ENCODE data around the gene COL23A1.

The COL23A1 gene

DNA sequence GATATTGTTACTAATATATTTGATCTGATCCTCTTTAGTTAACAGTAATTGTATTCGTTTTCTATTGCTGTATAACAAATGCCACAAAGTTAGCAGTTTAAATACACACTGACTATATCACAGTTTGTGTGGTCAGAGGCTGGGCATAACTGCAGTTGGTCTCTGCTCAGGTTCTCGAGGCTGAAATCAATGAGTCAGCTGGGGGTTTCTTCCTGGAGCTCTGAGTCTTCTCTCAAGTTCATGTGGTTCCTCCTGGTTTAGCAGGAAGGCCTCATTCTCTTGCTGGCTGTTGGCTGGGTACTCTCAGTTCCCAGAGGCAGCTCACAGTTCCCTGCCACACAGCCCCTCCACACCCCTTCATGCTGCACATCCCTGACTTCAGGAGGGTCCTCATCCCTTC lies 20.7 kb downstream of the COL23A1 start:
- Histone ChIP-seq H3K9me3 (no peaks in the 10 kb centered on the region), H3K36me3 (no peaks in the 10 kb centered on the region), H3K27me3 (no peaks in the 10 kb centered on the region), H3K4me3 (ENCODE audit: low read depth in 1 of 2, low read length in 1 of 2) (no peak overlapping the region), H3K27ac (no peak overlapping the region), H3K4me1 (ENCODE audit: control insufficient read depth in 1 of 2, insufficient read depth in 1 of 2, low read depth in 1 of 2, low read length in 1 of 2) (no peaks in the 10 kb centered on the region)
- TF ChIP-seq, protein P1, sequence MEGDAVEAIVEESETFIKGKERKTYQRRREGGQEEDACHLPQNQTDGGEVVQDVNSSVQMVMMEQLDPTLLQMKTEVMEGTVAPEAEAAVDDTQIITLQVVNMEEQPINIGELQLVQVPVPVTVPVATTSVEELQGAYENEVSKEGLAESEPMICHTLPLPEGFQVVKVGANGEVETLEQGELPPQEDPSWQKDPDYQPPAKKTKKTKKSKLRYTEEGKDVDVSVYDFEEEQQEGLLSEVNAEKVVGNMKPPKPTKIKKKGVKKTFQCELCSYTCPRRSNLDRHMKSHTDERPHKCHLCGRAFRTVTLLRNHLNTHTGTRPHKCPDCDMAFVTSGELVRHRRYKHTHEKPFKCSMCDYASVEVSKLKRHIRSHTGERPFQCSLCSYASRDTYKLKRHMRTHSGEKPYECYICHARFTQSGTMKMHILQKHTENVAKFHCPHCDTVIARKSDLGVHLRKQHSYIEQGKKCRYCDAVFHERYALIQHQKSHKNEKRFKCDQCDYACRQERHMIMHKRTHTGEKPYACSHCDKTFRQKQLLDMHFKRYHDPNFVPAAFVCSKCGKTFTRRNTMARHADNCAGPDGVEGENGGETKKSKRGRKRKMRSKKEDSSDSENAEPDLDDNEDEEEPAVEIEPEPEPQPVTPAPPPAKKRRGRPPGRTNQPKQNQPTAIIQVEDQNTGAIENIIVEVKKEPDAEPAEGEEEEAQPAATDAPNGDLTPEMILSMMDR (IDR thresholded peaks at IDR 0.05): no peak

DNA sequence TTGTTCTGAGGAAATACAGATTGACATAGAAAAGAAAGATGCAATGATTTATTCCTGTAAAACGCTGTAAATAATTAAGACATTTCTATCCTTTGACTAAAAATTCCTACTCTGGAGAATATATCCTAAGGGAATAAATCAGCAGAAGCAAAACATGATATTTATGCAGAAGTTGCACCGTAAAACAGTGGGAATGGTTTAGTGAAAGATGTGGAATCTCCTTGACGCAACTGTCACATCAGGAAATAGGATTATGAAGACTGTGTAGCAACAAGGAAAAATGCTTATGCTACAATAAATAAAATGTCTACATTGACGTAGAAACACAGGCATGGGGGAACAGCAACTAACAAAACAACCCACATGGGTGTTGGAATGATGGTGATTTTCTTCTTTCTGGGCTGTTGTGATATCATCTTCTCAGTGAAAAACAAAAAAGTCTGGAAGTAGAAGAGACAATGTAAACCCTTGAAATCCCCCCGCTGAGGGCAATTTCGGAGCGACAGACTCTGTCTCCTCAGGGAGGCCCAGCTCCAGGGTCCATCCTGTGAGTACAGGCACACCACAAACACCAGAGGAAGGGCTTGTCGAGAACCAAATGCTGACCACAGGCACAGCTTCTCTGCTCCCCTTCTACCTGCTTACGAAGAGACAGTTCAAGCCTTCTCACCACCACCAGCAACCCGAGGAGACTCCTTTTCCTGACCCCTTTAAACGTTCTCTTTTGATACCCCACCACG lies 25.2 kb downstream of the COL23A1 start:
- Histone ChIP-seq H3K36me3 (no peaks in the 10 kb centered on the region), H3K4me3 (ENCODE audit: low read depth in 1 of 2, low read length in 1 of 2) (no peak overlapping the region), H3K4me1 (ENCODE audit: control insufficient read depth in 1 of 2, insufficient read depth in 1 of 2, low read depth in 1 of 2, low read length in 1 of 2) (peaks cover 0 to under 1% of the 10 kb centered on the region in 2 experiments), H3K27ac (no peak overlapping the region), H3K9me3 (no peaks in the 10 kb centered on the region), H3K27me3 (no peaks in the 10 kb centered on the region)
- TF ChIP-seq, protein P1 (IDR thresholded peaks at IDR 0.05): no peak

DNA sequence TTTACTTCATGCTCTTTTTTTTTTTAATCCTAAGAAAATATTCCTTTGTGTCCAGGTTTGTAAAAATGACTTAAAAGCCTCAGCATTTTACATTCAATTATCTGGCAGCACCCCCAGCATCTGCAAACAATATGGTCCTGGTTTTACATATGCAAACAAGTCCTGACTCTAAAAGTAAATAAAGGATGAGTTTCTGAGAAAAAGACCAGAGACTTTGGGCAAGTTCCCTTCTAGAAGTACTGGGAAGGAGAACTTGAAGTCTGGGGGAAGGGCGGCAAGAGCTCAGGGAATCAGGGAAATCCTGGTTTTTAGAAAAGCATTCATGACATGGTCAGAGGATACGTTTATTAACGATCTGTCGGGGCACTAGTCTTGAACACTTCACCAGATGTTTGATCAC lies 25.8 kb downstream of the COL23A1 start:
- Histone ChIP-seq H3K27ac (no peak overlapping the region), H3K9me3 (no peaks in the 10 kb centered on the region), H3K4me1 (ENCODE audit: control insufficient read depth in 1 of 2, insufficient read depth in 1 of 2, low read depth in 1 of 2, low read length in 1 of 2) (peaks cover 0 to 3% of the 10 kb centered on the region in 2 experiments), H3K36me3 (no peaks in the 10 kb centered on the region), H3K4me3 (ENCODE audit: low read depth in 1 of 2, low read length in 1 of 2) (no peak overlapping the region), H3K27me3 (no peaks in the 10 kb centered on the region)
- TF ChIP-seq, protein P1 (IDR thresholded peaks at IDR 0.05): no peak

DNA sequence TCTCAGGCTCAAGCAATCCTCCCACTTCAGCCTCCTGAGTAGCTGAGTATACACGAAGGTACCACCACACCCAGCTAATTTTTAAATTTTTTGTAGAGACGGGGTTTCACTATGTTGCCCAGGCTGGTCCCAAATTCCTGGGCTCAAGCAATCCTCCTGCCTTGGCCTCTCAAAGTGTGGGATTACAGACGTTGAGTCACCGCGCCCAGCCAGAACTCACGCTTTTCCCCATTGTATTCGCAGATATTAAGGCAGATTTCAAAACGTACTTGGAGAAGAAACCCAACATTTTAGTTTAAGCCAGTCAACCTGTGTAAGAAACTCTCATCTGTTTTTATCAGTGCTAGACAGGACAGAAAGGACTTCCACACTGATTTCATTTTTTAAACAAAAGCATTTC lies 26.6 kb downstream of the COL23A1 start:
- no peaks in the 10 kb centered on the region for H3K9me3 ChIP-seq
- peaks cover 0 to 3% of the 10 kb centered on the region in 2 experiments for H3K4me1 ChIP-seq (ENCODE audit: control insufficient read depth in 1 of 2, insufficient read depth in 1 of 2, low read depth in 1 of 2, low read length in 1 of 2)
- no peak overlapping the region for H3K27ac ChIP-seq
- H3K36me3 ChIP-seq: no peaks in the 10 kb centered on the region
- no peaks in the 10 kb centered on the region for H3K27me3 ChIP-seq
- TF ChIP-seq, protein P1 (IDR thresholded peaks at IDR 0.05): no peak
- no peak overlapping the region for H3K4me3 ChIP-seq (ENCODE audit: low read depth in 1 of 2, low read length in 1 of 2)

DNA sequence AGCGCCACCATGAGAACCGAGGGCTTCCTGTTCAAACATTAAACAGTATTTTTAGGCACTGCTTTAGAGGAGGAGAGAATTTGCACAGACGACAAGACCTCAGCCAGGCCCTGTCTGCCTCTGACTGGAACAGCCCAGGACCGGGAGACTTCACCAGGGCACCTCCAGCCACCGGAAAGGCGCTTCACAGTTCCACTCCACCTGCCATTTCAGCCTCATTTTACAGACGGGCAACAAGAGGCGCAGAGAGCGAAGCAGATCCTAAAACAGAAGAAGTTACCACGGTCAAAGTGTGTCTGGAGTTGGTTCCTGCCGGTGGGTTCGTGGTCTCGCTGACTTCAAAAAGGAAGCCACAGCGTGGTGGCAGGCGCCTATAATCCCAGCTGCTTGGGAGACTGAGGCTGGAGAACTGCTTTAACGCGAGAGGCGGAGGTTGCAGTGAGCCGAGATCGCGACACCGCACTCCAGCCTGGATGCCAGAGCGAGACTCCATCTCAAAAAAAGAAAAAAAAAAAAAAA lies 28.4 kb downstream of the COL23A1 start:
- Histone ChIP-seq H3K9me3 (no peaks in the 10 kb centered on the region), H3K4me3 (ENCODE audit: low read depth in 1 of 2, low read length in 1 of 2) (no peak overlapping the region), H3K4me1 (ENCODE audit: control insufficient read depth in 1 of 2, insufficient read depth in 1 of 2, low read depth in 1 of 2, low read length in 1 of 2) (peaks cover 0 to 3% of the 10 kb centered on the region in 2 experiments), H3K36me3 (no peaks in the 10 kb centered on the region), H3K27ac (no peak overlapping the region), H3K27me3 (no peaks in the 10 kb centered on the region)
- TF ChIP-seq, protein P1 (IDR thresholded peaks at IDR 0.05): no peak

Measured in neutrophil (primary cell).